Measurements from ENCODE around the gene HSPG2. TPM values are rescaled to one million over a fixed set of nuclear protein-coding genes. Genes with fewer than 3 reads are reported as not detected.
"Not testable (repeated sequence)": the region's sequence is repeated elsewhere in the genome, so short reads cannot be mapped to it uniquely, and the experiment has no call there.

The HSPG2 gene
- total and polyA plus RNA-seq, 9 of the 15 experiments (the other 6 are each of a cell fraction or from before 2014, with no cell fraction given), result 0.14 to 160 (median 15.7) TPM

DNA sequence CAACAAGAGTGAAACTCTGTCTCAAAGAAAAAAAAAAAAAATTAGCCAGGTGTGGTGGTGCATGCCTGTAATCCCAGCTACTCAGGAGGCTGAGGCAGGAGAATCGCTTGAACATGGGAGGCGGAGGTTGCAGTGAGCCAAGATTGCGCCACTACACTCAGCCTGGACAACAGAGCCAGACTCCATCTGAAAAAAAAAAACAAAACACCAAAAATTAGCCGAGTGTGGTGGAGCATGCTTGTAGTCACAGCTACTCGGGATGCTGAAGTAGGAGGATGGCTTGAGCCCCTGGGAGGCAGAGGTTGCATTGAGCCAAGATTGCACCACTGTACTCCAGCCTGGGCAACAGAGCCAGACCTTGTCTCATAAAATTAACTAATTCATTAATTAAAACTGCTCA lies 160.2 kb downstream of the HSPG2 start:
- H3K36me3 ChIP-seq (ENCODE audit: control insufficient read depth, insufficient read depth, low read length), result peaks cover 27% of the 10 kb centered on the region
- CTCF ChIA-PET (ENCODE audit: low intra/inter-chr PET ratio); H3K9me3 ChIP-seq (replicated peaks; ENCODE audit: control insufficient read depth, insufficient read depth, low read depth, low read length); DNase-seq (ENCODE audit: extremely low read depth in 1 of 4, low spot score in 3 of 4); H3K4me2 ChIP-seq (ENCODE audit: insufficient read depth, low read length); in situ Hi-C loops (cut with MboI); ATAC-seq; H3K27ac ChIP-seq (ENCODE audit: extremely low read depth, low read depth, low read length); BruUV-seq (replicated peaks); FAIRE-seq; H2AFZ ChIP-seq (ENCODE audit: low read depth, low read length); H3K27me3 ChIP-seq (ENCODE audit: control insufficient read depth in 2 of 2, insufficient read depth in 2 of 2, low read length in 2 of 2); H3K4me3 ChIP-seq; intact Hi-C loops (cut with micrococcal nuclease); H4K20me1 ChIP-seq (replicated peaks; ENCODE audit: control insufficient read depth, insufficient read depth, low read length); H3K9me1 ChIP-seq (ENCODE audit: control insufficient read depth, insufficient read depth, low read length); H3K9ac ChIP-seq (ENCODE audit: insufficient read depth in 1 of 2, low read depth in 2 of 2, low read length in 2 of 2): not testable (repeated sequence)
- 58% methylated on average over 5 of the region's 5 CpGs for WGBS (ENCODE audit: insufficient coverage, low coverage, missing lambda C conversion rate)
- H3K79me2 ChIP-seq (ENCODE audit: control insufficient read depth, insufficient read depth, low read length), result peaks cover 99% of the 10 kb centered on the region
- POLR2A ChIA-PET, result interaction anchor here (0.6 to 1.4 kb wide), 5 partner anchors 8 to 27 kb away, joined by 3 to 6 read pairs (median 3); no protein-coding TSS in a partner anchor
- TF ChIP-seq, protein P1, sequence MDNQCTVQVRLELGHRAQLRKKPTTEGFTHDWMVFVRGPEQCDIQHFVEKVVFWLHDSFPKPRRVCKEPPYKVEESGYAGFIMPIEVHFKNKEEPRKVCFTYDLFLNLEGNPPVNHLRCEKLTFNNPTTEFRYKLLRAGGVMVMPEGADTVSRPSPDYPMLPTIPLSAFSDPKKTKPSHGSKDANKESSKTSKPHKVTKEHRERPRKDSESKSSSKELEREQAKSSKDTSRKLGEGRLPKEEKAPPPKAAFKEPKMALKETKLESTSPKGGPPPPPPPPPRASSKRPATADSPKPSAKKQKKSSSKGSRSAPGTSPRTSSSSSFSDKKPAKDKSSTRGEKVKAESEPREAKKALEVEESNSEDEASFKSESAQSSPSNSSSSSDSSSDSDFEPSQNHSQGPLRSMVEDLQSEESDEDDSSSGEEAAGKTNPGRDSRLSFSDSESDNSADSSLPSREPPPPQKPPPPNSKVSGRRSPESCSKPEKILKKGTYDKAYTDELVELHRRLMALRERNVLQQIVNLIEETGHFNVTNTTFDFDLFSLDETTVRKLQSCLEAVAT (IDR thresholded peaks at IDR 0.05), result 0 out of 4 replicates have a peak, but pooled peaks of 1 of the 2 experiments have one; percentile 19
- TF ChIP-seq BCOR (IDR thresholded peaks at IDR 0.05) (0 out of 2 replicates have a peak, but pooled peaks have one; percentile 26), ZNF121 (CRISPR knock-in tag; conservative IDR thresholded peaks at IDR 0.05) (peak; percentile 88)
- peaks cover 5 to 19% of the 10 kb centered on the region in 2 experiments for H3K4me1 ChIP-seq (replicated peaks in 1 of 2; ENCODE audit: control insufficient read depth in 2 of 2, insufficient read depth in 2 of 2, low read length in 2 of 2)

DNA sequence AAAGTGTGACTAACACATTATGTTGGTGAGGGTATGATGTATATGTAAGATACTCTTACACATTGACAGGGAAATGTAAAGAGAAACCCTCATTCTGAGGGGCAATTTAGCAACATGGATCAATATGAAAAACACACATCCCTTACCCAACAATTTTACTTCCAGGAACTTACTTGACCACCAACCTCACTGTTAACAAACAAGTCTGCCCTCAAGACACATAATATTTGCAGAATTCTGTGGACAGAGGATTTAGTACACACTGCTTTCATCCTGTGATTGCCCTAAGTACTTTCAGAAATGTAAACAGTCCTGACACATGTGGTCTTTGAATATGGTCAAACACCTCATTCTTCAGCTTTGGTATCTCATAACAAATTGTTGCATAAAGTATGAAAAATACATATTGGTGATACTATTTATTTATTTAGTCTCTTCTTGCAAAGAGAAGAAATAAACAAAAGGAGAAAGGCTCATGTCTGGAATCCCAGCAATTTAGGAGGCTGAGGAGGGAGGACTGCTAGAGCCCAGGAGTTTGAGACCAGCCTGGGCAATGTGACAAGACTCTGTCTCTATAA lies 161.0 kb downstream of the HSPG2 start:
- ChIA-PET CTCF (ENCODE audit: low intra/inter-chr PET ratio) (no interaction called here), POLR2A (interaction anchor here (0.7 to 1.1 kb wide), 3 partner anchors 14 to 94 kb away, joined by 3 read pairs; no protein-coding TSS in a partner anchor)
- no peak for DNase-seq (ENCODE audit: extremely low read depth in 1 of 4, low spot score in 3 of 4)
- Histone ChIP-seq H2AFZ (ENCODE audit: low read depth, low read length) (no peak overlapping the region), H3K4me2 (ENCODE audit: insufficient read depth, low read length) (no peak overlapping the region), H3K4me1 (replicated peaks in 1 of 2; ENCODE audit: control insufficient read depth in 2 of 2, insufficient read depth in 2 of 2, low read length in 2 of 2) (peaks cover 5 to 19% of the 10 kb centered on the region in 2 experiments), H3K27ac (ENCODE audit: extremely low read depth, low read depth, low read length) (peak overlapping the region; percentile 2; the same call in 1 of the 3 replicates), H3K9me3 (replicated peaks; ENCODE audit: control insufficient read depth, insufficient read depth, low read depth, low read length) (no peaks in the 10 kb centered on the region), H3K9ac (ENCODE audit: insufficient read depth in 1 of 2, low read depth in 2 of 2, low read length in 2 of 2) (peak overlapping the region in 1 of 2 experiments; percentile 18; a peak in 1 of 4 replicates), H3K27me3 (ENCODE audit: control insufficient read depth in 2 of 2, insufficient read depth in 2 of 2, low read length in 2 of 2) (no peaks in the 10 kb centered on the region), H3K9me1 (ENCODE audit: control insufficient read depth, insufficient read depth, low read length) (no peaks in the 10 kb centered on the region), H3K36me3 (ENCODE audit: control insufficient read depth, insufficient read depth, low read length) (peaks cover 29% of the 10 kb centered on the region), H4K20me1 (replicated peaks; ENCODE audit: control insufficient read depth, insufficient read depth, low read length) (0 out of 2 replicates have a peak, but pooled peaks cover 7% of the 10 kb centered on the region), H3K4me3 (no peak overlapping the region), H3K79me2 (ENCODE audit: control insufficient read depth, insufficient read depth, low read length) (peaks cover 99% of the 10 kb centered on the region)
- BruUV-seq (replicated peaks), result no TSS peak
- no peak for FAIRE-seq
- no peak for ATAC-seq
- intact Hi-C loops (cut with micrococcal nuclease) (no loop called here), in situ Hi-C loops (cut with MboI) (no loop called here)
- TF ChIP-seq ZNF347 (CRISPR knock-in tag; IDR thresholded peaks at IDR 0.05; ENCODE audit: low read depth) (no peak), SAP30 (IDR thresholded peaks at IDR 0.05; ENCODE audit: borderline replicate concordance, insufficient read depth, low read depth, low read length, poor library complexity, severe bottlenecking) (no peak), TAL1 (IDR thresholded peaks at IDR 0.05) (no peak)
- TF ChIP-seq, protein P2, sequence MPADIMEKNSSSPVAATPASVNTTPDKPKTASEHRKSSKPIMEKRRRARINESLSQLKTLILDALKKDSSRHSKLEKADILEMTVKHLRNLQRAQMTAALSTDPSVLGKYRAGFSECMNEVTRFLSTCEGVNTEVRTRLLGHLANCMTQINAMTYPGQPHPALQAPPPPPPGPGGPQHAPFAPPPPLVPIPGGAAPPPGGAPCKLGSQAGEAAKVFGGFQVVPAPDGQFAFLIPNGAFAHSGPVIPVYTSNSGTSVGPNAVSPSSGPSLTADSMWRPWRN (IDR thresholded peaks at IDR 0.05; ENCODE audit: low read depth), result peak; percentile 47; the same call in 1 of the 2 replicates
- TF ChIP-seq, protein P3, sequence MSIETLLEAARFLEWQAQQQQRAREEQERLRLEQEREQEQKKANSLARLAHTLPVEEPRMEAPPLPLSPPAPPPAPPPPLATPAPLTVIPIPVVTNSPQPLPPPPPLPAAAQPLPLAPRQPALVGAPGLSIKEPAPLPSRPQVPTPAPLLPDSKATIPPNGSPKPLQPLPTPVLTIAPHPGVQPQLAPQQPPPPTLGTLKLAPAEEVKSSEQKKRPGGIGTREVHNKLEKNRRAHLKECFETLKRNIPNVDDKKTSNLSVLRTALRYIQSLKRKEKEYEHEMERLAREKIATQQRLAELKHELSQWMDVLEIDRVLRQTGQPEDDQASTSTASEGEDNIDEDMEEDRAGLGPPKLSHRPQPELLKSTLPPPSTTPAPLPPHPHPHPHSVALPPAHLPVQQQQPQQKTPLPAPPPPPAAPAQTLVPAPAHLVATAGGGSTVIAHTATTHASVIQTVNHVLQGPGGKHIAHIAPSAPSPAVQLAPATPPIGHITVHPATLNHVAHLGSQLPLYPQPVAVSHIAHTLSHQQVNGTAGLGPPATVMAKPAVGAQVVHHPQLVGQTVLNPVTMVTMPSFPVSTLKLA (conservative IDR thresholded peaks at IDR 0.05), result 0 out of 4 replicates have a peak, but pooled peaks have one; percentile 20 to 34
